GM18870 (cell line): ENCODE results near the gene FANCD2.
"Not testable (repeated sequence)": the region's sequence is repeated elsewhere in the genome, so short reads cannot be mapped to it uniquely, and the experiment has no call there.

Experiments used
- ATAC-seq: cut with Tn5 transposase; IDR thresholded peaks from one replicate; pipeline ENCODE4 v1.9.1; 2021; ENCODE audit warnings: moderate library complexity; ENCODE audit not compliant: unreplicated experiment

FANCD2 gene

DNA sequence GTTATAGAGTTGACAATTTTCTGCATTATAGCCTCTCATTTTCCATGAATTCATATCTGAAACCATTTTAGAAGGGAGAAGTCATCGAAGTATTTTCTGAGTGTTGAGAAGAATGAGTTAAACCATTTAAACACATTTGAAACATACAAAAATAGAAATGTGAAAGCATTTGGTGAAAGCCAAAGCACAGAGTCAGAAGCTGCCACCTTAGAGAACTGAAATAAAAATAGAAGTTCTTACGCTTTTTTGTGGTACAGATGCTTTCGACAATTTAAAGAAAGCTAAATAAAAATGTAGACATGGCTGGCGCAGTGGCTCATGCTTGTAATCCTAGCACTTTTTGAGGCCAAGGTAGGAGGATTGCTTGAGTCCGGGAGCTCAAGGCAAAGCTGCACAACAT is 72.8 kb downstream of the FANCD2 start:
- no peak for ATAC-seq

DNA sequence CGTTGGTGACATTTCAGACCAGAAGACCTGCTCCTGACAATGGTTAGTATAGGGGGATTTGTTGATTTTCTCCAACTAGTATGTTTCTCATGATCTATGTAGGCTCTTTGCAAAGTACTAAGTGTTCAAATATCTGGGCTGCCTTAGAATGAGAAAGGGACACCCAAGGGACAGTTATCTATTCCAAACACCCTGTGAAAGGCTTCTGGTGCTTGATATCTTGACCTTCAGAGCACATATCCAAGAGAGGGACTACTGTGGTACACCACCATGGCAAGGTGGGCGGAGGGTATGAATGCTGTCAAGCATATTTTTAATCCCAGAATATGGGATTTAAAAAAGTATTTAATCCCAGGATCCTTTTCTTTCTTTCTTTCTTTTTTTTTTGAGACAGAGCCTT is 80.7 kb downstream of the FANCD2 start:
- ATAC-seq: no peak

- ATAC-seq: no peak
Observed at GRCh38 chr3:10108091-10108490, 81.9 kb downstream of the FANCD2 start, which contains the start of gene FANCD2OS. FANCD2OS (minus strand) TSS chr3:10108255; CDS start chr3:10104774, 3,481 bp downstream.

DNA sequence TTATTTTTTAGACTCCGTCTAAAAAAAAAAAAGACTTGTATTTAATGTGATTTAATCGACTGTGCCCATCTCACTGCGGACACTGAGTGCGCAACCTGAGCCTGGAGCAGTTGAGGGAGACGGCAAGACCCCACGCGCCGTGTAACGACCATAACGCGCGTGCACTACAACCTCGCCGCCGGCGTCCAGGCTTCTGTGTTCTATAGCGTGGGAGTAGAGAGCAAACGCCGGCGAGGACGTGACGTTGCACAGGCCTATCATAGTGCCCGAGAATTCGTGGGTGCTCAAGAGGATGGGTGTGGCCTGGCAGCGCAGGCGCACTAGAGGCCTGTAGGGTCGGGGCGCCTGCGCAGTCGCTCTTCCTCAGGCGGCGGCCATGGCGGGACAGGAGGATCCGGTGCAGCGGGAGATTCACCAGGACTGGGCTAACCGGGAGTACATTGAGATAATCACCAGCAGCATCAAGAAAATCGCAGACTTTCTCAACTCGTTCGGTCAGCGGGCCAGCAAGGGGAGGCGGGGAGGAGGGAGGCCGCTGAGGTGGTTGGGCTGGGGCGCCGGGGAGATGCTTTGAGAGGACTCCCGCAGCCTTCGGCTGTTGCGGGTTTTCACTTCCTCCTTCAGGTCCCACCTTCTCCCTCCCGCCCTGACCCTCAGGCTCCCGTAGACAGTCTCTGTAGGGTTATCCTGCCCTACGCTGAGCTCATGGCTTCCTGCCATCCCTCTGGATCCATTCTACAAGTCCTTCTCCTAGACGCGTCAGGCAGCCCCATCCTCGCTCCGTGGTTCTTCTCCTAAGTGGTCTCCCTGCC is 89.3 kb downstream of the FANCD2 start, which contains the start of gene BRK1:
Gene BRK1 (plus strand): TSS at position 350 of the 812 bp plus-strand sequence. CDS start 27 bp downstream, at position 377.
- ATAC-seq: peak; percentile 85

DNA sequence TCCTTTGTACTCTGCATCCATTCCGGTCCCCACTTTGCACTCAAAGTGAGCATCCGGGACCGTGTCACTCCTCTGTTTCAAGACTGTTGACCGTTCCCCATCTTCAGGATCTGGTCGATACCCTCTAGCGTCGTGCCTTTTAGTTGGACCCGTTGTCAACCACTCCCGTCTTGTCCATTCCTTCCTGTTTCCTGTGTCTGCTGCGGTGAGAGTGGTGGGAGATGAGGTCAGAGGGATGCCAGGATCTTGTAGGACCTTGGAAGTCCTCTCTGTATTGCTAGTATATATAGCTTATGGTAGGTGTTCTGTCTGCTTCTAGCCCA is 89.9 kb downstream of the FANCD2 start:
- no peak for ATAC-seq

- ATAC-seq: no peak
Observed at GRCh38 chr3:10116928-10117327, 90.7 kb downstream of the FANCD2 start.

GRCh38 chr3:10119376-10119775 is 93.1 kb downstream of the FANCD2 start:
- ATAC-seq: no peak

DNA sequence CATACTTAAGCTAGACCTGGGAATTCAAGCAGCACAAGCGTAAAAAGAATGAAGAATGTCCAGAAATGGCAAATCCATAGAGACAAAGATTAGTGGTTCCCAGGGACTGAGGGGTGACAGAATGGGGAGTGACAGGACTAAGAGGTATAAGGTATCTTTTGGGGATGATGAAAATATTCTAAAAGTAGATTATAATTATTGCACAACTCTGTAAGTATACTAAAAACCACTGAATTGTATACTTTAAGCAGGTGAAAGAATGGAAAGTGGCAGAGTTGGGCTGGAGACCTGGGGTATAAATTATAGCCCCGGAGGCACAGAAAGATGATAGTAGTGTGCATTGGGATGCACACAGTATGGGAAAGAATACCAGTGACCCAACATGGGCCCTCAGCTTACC is 94.8 kb downstream of the FANCD2 start:
- no peak for ATAC-seq

- ATAC-seq: no peak
Observed at GRCh38 chr3:10122724-10123123, 96.5 kb downstream of the FANCD2 start.

GRCh38 chr3:10135872-10136271 is 109.6 kb downstream of the FANCD2 start:
- not testable (repeated sequence) for ATAC-seq

- ATAC-seq: no peak
Observed at GRCh38 chr3:10136426-10137005, 110.3 kb downstream of the FANCD2 start.

GRCh38 chr3:10137178-10137577 is 110.9 kb downstream of the FANCD2 start:
- ATAC-seq: no peak

- ATAC-seq: no peak
Observed at GRCh38 chr3:10140996-10141546, 114.8 kb downstream of the FANCD2 start.

- ATAC-seq: no peak
Observed at GRCh38 chr3:10142707-10143560, 116.7 kb downstream of the FANCD2 start.

DNA sequence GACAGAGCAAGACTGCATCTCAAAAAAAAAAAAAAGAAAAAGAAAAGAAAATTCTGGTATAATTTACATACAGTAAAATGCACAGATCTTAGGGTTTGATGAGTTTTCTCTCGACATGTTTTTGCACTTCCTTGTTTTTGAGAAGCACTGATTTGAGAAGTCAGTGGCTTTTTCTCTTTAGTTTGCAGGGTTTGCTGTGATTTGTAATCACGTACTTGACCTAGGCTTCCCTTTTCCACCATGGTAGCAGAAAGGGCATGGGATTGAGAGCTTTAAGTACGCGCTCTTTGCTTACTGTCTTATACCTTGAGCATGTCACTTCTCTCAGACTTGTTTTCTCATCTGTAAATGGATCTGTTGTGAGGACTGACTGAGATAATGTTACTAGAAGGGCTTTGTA is 119.4 kb downstream of the FANCD2 start:
- no peak for ATAC-seq

- no peak for ATAC-seq
Observed at GRCh38 chr3:10149226-10149625, 123.0 kb downstream of the FANCD2 start.

DNA sequence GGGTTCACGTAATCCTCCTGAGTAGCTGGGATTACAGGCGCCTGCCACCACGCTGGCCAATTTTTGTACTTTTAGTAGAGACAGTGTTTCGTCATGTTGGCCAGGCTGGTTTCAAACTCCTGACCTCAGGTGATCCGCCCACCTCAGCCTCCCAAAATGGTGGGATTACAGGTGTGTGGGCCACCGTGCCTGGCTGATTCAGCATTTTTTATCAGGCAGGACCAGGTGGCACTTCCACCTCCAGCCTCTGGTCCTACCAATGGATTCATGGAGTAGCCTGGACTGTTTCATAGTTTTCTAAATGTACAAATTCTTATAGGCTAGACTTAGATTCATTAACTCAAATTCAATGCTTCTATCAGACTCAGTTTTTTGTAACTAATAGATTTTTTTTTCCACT is 124.8 kb downstream of the FANCD2 start:
- ATAC-seq: no peak
